ENCODE data around the gene ZNF672. TPM values are rescaled to one million over a fixed set of nuclear protein-coding genes. Genes with fewer than 3 reads are reported as not detected.

The ZNF672 gene

GRCh38 chr1:248894837-248895236 lies 56.8 kb downstream of the ZNF672 start:
- Histone ChIP-seq H2BK5ac (ENCODE audit: low read depth, low read length, poor library complexity, severe bottlenecking) (no peak overlapping the region), H3K36me3 (ENCODE audit: control insufficient read depth in 1 of 2, insufficient read depth in 2 of 2, low read depth in 1 of 2, low read length in 2 of 2) (no peaks in the 10 kb centered on the region), H3K14ac (ENCODE audit: low read length in 2 of 2) (no peak overlapping the region), H3K4me1 (ENCODE audit: control insufficient read depth, insufficient read depth, low read depth, low read length) (peaks cover 3% of the 10 kb centered on the region), H3K27ac (ENCODE audit: low read length, poor library complexity, severe bottlenecking) (no peak overlapping the region), H3K4me2 (ENCODE audit: low read length, poor library complexity, severe bottlenecking) (no peak overlapping the region), H3K9ac (ENCODE audit: low read length) (no peak overlapping the region), H3K4ac (ENCODE audit: low read depth in 1 of 2, low read length in 2 of 2) (no peak overlapping the region), H2AFZ (ENCODE audit: low read depth, low read length) (no peak overlapping the region), H3K9me3 (ENCODE audit: control insufficient read depth, low read length) (no peaks in the 10 kb centered on the region), H3K27me3 (ENCODE audit: control insufficient read depth in 1 of 2, insufficient read depth in 1 of 2, low read length in 2 of 2) (peaks cover 15 to 48% of the 10 kb centered on the region in 2 experiments), H2AK5ac (ENCODE audit: low read length, severe bottlenecking) (no peak overlapping the region), H4K91ac (ENCODE audit: low read length) (no peak overlapping the region), H3K4me3 (ENCODE audit: insufficient read depth in 1 of 2, low read depth in 1 of 2, low read length in 2 of 2) (no peak overlapping the region), H3K18ac (ENCODE audit: low read depth in 1 of 2, low read length in 2 of 2) (no peak overlapping the region), H2BK12ac (ENCODE audit: low read length in 2 of 2) (no peak overlapping the region), H4K8ac (ENCODE audit: low read length) (no peak overlapping the region), H2BK120ac (ENCODE audit: low read depth, low read length) (no peak overlapping the region), H3K79me1 (replicated peaks; ENCODE audit: low read length, poor library complexity, severe bottlenecking) (no peaks in the 10 kb centered on the region), H2BK15ac (ENCODE audit: low read depth, poor library complexity, severe bottlenecking) (no peak overlapping the region), H3K23ac (ENCODE audit: low read length in 2 of 2) (no peak overlapping the region)
- DNase-seq: no peak

- H2BK5ac ChIP-seq (ENCODE audit: low read depth, low read length, poor library complexity, severe bottlenecking): no peak overlapping the region
These were observed 59.7 kb downstream of the ZNF672 start for GRCh38 chr1:248897412-248898337.

More at GRCh38 chr1:248897412-248898337, 59.7 kb downstream of the ZNF672 start:
- WGBS: 48% methylated on average over 9 of the region's 9 CpGs
- Histone ChIP-seq H3K4ac (ENCODE audit: low read depth in 1 of 2, low read length in 2 of 2) (no peak overlapping the region), H3K4me3 (ENCODE audit: insufficient read depth in 1 of 2, low read depth in 1 of 2, low read length in 2 of 2) (no peak overlapping the region), H2AK5ac (ENCODE audit: low read length, severe bottlenecking) (no peak overlapping the region), H3K23ac (ENCODE audit: low read length in 2 of 2) (no peak overlapping the region), H2BK120ac (ENCODE audit: low read depth, low read length) (no peak overlapping the region), H4K91ac (ENCODE audit: low read length) (no peak overlapping the region), H3K36me3 (ENCODE audit: control insufficient read depth in 1 of 2, insufficient read depth in 2 of 2, low read depth in 1 of 2, low read length in 2 of 2) (no peaks in the 10 kb centered on the region), H3K27me3 (ENCODE audit: control insufficient read depth in 1 of 2, insufficient read depth in 1 of 2, low read length in 2 of 2) (peaks cover 15 to 61% of the 10 kb centered on the region in 2 experiments), H3K9me3 (ENCODE audit: control insufficient read depth, low read length) (no peaks in the 10 kb centered on the region), H3K4me2 (ENCODE audit: low read length, poor library complexity, severe bottlenecking) (no peak overlapping the region), H3K79me1 (replicated peaks; ENCODE audit: low read length, poor library complexity, severe bottlenecking) (no peaks in the 10 kb centered on the region), H3K27ac (ENCODE audit: low read length, poor library complexity, severe bottlenecking) (no peak overlapping the region), H3K4me1 (ENCODE audit: control insufficient read depth, insufficient read depth, low read depth, low read length) (no peaks in the 10 kb centered on the region), H2BK15ac (ENCODE audit: low read depth, poor library complexity, severe bottlenecking) (no peak overlapping the region), H3K14ac (ENCODE audit: low read length in 2 of 2) (no peak overlapping the region), H3K18ac (ENCODE audit: low read depth in 1 of 2, low read length in 2 of 2) (no peak overlapping the region), H2AFZ (ENCODE audit: low read depth, low read length) (no peak overlapping the region), H2BK12ac (ENCODE audit: low read length in 2 of 2) (no peak overlapping the region), H4K8ac (ENCODE audit: low read length) (no peak overlapping the region), H3K9ac (ENCODE audit: low read length) (no peak overlapping the region)
- DNase-seq: no peak

Small RNA genes within 50 kb of the gene (small RNA-seq; reads per million reads assigned to genes)
- not detected for gene MIR3124 (ENCODE audit: low read depth)
